Activated CD4-positive, alpha-beta memory T cell treated with anti-CD3 and anti-CD28 coated beads for 36 hours (primary cell): ENCODE measurements around the gene RASSF4. TPM values are rescaled to one million over a fixed set of nuclear protein-coding genes. Genes with fewer than 3 reads are reported as not detected.

Experiments
- CTCF ChIA-PET: fragments of 350-600 bp; sonication (Branson Sonifier 250); formaldehyde crosslinking; loops from one replicate; lab custom pipeline; 2021; ENCODE audit warnings: antibody characterized with exemption, inconsistent platforms; lab: Charles Lee
- POLR2A ChIA-PET: fragments of 350-600 bp; sonication (Branson Sonifier 250); formaldehyde crosslinking; loops from one replicate; lab custom pipeline; 2021; ENCODE audit warnings: antibody characterized with exemption; lab: Charles Lee
- DNase-seq: peaks from one replicate; pipeline ENCODE4 v3.0.0-alpha.2; 2020
- H3K27ac Mint-ChIP-seq: one replicate; pipeline ENCODE4 v1.8.0; 2021; ENCODE audit warnings: mixed read lengths
- H3K27me3 Mint-ChIP-seq: one replicate; pipeline ENCODE4 v1.8.0; 2021; ENCODE audit warnings: mixed read lengths
- H3K36me3 Mint-ChIP-seq: one replicate; pipeline ENCODE4 v1.8.0; 2021; ENCODE audit warnings: mixed read lengths
- H3K4me1 Mint-ChIP-seq: one replicate; pipeline ENCODE4 v1.8.0; 2021; ENCODE audit warnings: low read depth, mixed read lengths
- H3K4me3 Mint-ChIP-seq: one replicate; pipeline ENCODE4 v1.8.0; 2021; ENCODE audit warnings: mild to moderate bottlenecking, mixed read lengths
- H3K9me3 Mint-ChIP-seq: one replicate; pipeline ENCODE4 v1.8.0; 2021; ENCODE audit warnings: mixed read lengths
- intact Hi-C: fragments of 100-400 bp; cut with micrococcal nuclease; formaldehyde crosslinking; loops from one replicate; pipeline ENCODE4 v1.15.1; 2023
- total RNA-seq, 2 experiments: library from RNA; stranded (reverse); gene quantifications; one replicate each; pipeline ENCODE4 v1.2.3, GENCODE V29; 2021

RASSF4 gene
- total RNA-seq, 2 experiments from 2014 or later: 0.77 to 1.1 TPM

DNA sequence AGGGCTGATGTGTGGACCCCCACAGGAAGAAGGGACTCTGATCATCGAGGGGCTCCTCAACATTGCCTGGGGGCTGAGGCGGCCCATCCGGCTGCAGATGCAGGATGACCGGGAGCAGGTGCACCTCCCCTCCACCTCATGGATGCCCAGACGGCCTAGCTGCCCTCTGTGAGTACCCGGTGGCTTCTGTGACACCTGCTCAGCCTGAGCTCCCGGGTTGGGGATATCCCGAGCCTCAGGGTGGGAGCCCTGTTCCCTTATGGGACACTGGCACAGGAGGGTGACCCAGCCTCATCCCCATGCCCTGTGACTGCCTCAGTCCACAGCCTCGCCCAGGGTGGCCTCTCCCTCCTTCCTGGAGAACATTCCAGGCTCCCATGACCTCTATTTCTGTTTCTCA is 22.9 kb downstream of the RASSF4 start:
- Mint-ChIP-seq H3K4me3 (no peak overlapping the region), H3K36me3 (no peaks in the 10 kb centered on the region), H3K9me3 (no peaks in the 10 kb centered on the region), H3K27me3 (no peaks in the 10 kb centered on the region), H3K4me1 (no peaks in the 10 kb centered on the region), H3K27ac (no peak overlapping the region)
- DNase-seq: no peak
- ChIA-PET CTCF (no interaction called here), POLR2A (no interaction called here)
- intact Hi-C loops: no loop called here

DNA sequence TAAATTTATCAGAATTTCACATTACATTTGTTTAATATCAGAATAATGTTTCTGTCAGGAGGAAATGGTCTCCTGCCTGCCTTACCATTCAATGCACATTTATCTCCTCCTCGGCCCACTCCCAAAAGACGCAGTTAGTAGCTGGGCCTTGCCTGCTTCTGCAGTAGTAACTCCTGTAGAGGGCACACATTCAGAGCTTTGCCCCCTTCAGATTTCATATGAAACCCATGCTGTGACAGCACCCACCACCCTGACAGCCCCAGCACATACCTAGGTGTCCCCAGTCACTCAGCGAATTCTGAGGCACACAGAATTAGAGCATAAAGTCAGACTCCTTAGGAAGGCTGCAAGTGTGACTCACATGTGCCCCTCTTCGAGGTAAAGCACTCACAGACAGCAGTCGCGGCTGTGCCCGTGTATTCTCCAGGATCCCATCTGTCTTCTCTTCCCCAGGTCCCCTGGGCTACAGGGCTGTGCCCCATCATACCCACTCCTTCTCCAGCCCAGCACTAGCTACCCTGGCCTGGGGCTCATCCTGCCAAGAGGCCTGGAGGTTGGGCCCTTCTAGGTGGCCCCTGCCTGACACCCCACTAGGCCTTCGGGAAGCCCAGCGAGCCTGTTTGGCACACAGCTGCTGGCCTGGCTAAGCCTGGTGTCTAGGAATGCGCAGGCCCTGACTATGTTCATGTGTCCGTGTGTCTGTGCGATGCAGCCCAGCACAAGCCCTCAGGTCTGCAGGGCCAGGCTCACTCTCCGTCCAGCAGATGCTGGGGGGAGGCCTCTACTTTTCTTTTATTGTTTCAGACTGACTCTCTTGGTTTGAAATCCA is 23.7 kb downstream of the RASSF4 start:
- no peaks in the 10 kb centered on the region for H3K36me3 Mint-ChIP-seq
- intact Hi-C loops: no loop called here
- POLR2A ChIA-PET: no interaction called here

DNA sequence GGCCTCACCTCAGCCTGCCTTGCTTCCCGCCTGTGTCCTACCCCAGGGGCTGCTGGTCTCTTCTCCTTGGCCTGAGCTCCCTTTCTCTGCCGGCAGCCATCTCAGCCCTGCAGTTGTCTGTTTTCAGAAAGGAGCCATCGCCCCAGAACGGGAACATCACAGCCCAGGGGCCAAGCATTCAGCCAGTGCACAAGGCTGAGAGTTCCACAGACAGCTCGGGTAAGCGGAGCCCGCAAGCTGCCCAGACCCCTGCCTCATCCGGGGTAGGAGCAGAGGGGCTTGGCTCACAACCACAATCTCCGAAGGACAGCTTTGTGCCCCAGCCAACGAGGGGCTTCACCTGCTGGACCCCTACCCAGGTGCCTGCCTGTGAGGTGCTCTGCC is 24.3 kb downstream of the RASSF4 start:
- no peak for DNase-seq
- Mint-ChIP-seq H3K4me1 (no peaks in the 10 kb centered on the region), H3K36me3 (no peaks in the 10 kb centered on the region), H3K4me3 (no peak overlapping the region), H3K27me3 (peaks cover 2% of the 10 kb centered on the region), H3K9me3 (no peaks in the 10 kb centered on the region), H3K27ac (no peak overlapping the region)
- CTCF ChIA-PET: no interaction called here
- POLR2A ChIA-PET: no interaction called here
- intact Hi-C loops: no loop called here

More for the DNA sequence above, 23.7 kb downstream of the RASSF4 start:
- Mint-ChIP-seq H3K9me3 (no peaks in the 10 kb centered on the region), H3K27ac (no peak overlapping the region), H3K4me1 (no peaks in the 10 kb centered on the region), H3K27me3 (no peaks in the 10 kb centered on the region), H3K4me3 (no peak overlapping the region)
- no peak for DNase-seq
- CTCF ChIA-PET: no interaction called here

DNA sequence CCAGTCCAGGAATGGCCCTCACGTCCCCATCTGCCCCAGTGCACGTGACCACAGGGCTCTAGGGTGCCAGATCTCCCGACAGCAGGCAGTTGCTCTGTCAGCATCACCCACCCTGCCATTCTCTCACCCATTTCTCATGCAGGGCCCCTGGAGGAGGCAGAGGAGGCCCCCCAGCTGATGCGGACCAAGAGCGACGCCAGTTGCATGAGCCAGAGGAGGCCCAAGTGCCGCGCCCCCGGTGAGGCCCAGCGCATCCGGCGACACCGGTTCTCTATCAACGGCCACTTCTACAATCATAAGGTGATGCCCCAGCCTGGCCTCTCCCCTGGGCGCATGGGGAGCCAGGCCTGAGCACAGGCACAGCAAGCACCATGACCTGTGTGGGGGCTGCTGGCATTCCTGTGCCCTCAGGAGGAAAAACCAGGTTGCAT is 25.1 kb downstream of the RASSF4 start:
- no peak for DNase-seq
- Mint-ChIP-seq H3K4me1 (no peaks in the 10 kb centered on the region), H3K27me3 (peaks cover 2% of the 10 kb centered on the region), H3K27ac (no peak overlapping the region), H3K4me3 (no peak overlapping the region), H3K9me3 (no peaks in the 10 kb centered on the region), H3K36me3 (no peaks in the 10 kb centered on the region)
- ChIA-PET POLR2A (no interaction called here), CTCF (interaction anchor here (1.1 kb wide), 1 partner anchor 52 kb away, joined by 3 read pairs; no protein-coding TSS in a partner anchor)
- intact Hi-C loops: no loop called here

- ChIA-PET POLR2A (no interaction called here), CTCF (interaction anchor here (1.1 kb wide), 1 partner anchor 52 kb away, joined by 3 read pairs; no protein-coding TSS in a partner anchor)
- Mint-ChIP-seq H3K27ac (no peak overlapping the region), H3K4me1 (no peaks in the 10 kb centered on the region), H3K36me3 (no peaks in the 10 kb centered on the region), H3K4me3 (no peak overlapping the region), H3K9me3 (no peaks in the 10 kb centered on the region), H3K27me3 (peaks cover 2% of the 10 kb centered on the region)
- intact Hi-C loops: no loop called here
- DNase-seq: no peak
Measured at GRCh38 chr10:44985175-44985681, 25.6 kb downstream of the RASSF4 start.

- intact Hi-C loops: no loop called here
- CTCF ChIA-PET: no interaction called here
- Mint-ChIP-seq H3K36me3 (no peaks in the 10 kb centered on the region), H3K27me3 (peaks cover 2% of the 10 kb centered on the region), H3K27ac (no peak overlapping the region), H3K4me3 (no peak overlapping the region), H3K4me1 (no peaks in the 10 kb centered on the region), H3K9me3 (no peaks in the 10 kb centered on the region)
- POLR2A ChIA-PET: no interaction called here
- DNase-seq: no peak
Measured at GRCh38 chr10:44986179-44986578, 26.6 kb downstream of the RASSF4 start.

- Mint-ChIP-seq H3K4me1 (no peaks in the 10 kb centered on the region), H3K4me3 (no peak overlapping the region), H3K27ac (no peak overlapping the region), H3K36me3 (no peaks in the 10 kb centered on the region), H3K9me3 (no peaks in the 10 kb centered on the region), H3K27me3 (peaks cover 2% of the 10 kb centered on the region)
- intact Hi-C loops: no loop called here
- POLR2A ChIA-PET: no interaction called here
- DNase-seq: no peak
- CTCF ChIA-PET: no interaction called here
Measured at GRCh38 chr10:44986670-44987069, 27.1 kb downstream of the RASSF4 start.

DNA sequence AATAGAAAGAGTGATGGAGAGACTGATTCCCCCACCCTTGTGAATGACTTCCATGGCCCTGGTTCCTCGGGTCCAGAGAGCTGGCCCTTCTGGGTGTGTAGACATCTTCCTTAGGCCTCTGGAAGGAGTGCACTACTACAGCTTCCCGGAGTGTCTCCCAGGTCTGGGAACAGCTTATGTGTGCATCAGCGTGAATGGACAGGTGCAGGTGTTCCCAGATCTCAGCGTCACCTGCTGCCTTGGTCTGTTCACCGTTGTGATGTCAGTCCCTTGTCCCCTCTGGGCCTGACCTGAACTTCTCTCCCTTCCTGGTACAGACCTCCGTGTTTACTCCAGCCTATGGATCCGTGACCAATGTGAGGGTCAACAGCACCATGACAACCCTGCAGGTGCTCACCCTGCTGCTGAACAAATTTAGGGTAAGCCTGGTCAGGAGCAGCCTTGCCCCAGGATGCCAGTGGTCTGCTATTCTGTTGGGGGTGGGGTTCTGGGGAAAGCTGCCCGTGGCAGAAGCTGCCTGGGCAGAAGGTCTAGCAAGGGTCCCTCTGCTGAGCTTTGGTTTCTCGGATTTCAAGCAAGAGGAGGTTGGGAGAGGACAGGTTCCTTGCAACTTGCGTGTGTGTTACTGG is 29.5 kb downstream of the RASSF4 start:
- no peak overlapping the region for H3K27ac Mint-ChIP-seq
- no peaks in the 10 kb centered on the region for H3K9me3 Mint-ChIP-seq
- CTCF ChIA-PET: interaction anchor here (0.7 to 1.0 kb wide), 2 partner anchors 15 to 17 kb away, joined by 3 read pairs; no protein-coding TSS in a partner anchor
- no peaks in the 10 kb centered on the region for H3K4me1 Mint-ChIP-seq
- no peaks in the 10 kb centered on the region for H3K36me3 Mint-ChIP-seq
- peaks cover 2% of the 10 kb centered on the region for H3K27me3 Mint-ChIP-seq
- no peak overlapping the region for H3K4me3 Mint-ChIP-seq
- DNase-seq: peak; percentile 3
- POLR2A ChIA-PET: no interaction called here
- intact Hi-C loops: no loop called here

DNA sequence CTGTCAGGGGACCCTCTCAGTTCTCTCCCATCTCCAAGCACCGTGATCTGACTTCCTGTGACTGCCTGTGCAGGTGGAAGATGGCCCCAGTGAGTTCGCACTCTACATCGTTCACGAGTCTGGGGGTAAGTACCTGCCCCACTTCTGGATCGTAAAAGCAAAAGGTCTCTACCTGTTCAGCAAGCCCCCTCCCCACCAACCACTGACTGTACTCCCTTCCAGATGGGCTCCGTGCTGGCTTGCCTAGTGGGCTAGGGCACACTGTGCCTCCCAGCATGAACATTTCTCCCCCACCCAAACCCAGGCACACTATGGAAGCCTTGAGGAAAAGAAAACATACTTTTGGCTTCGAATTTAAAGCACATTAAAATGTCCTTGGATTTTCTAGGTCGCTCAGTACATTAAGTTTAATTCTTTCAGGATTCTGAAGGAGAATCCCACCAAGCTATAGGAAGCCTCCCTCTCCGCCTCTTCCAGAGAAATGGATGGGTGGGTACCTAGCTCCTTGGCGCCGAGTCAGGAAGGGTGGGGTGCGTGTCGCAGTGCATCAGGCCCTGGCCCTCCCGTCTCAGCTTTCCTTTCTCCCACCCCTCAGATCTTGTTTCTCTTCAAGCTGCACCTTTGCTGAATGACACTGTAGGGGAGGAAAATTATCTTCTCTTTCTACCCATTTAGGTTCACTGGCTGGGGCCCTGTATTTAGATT is 30.1 kb downstream of the RASSF4 start:
- intact Hi-C loops: no loop called here
- H3K27ac Mint-ChIP-seq: no peak overlapping the region
- no peak overlapping the region for H3K4me3 Mint-ChIP-seq
- ChIA-PET POLR2A (no interaction called here), CTCF (interaction anchor here (0.7 to 2.2 kb wide), 2 partner anchors 15 to 57 kb away, joined by 3 to 7 read pairs; no protein-coding TSS in a partner anchor)
- no peak for DNase-seq
- H3K4me1 Mint-ChIP-seq: no peaks in the 10 kb centered on the region
- H3K9me3 Mint-ChIP-seq: no peaks in the 10 kb centered on the region
- no peaks in the 10 kb centered on the region for H3K36me3 Mint-ChIP-seq
- peaks cover 2% of the 10 kb centered on the region for H3K27me3 Mint-ChIP-seq

- Mint-ChIP-seq H3K27ac (no peak overlapping the region), H3K9me3 (no peaks in the 10 kb centered on the region), H3K4me3 (no peak overlapping the region), H3K36me3 (no peaks in the 10 kb centered on the region), H3K4me1 (peaks cover 3% of the 10 kb centered on the region), H3K27me3 (peaks cover 2% of the 10 kb centered on the region)
- peak; percentile 8 for DNase-seq
- POLR2A ChIA-PET: no interaction called here
- intact Hi-C loops: no loop called here
- CTCF ChIA-PET: interaction anchor here (2.2 kb wide), 1 partner anchor 57 kb away, joined by 7 read pairs; no protein-coding TSS in a partner anchor
Measured at GRCh38 chr10:44990302-44990655, 30.7 kb downstream of the RASSF4 start.

- intact Hi-C loops: no loop called here
- Mint-ChIP-seq H3K27ac (no peak overlapping the region), H3K27me3 (peaks cover 2% of the 10 kb centered on the region), H3K4me1 (peaks cover 10% of the 10 kb centered on the region), H3K36me3 (no peaks in the 10 kb centered on the region), H3K9me3 (no peaks in the 10 kb centered on the region), H3K4me3 (no peak overlapping the region)
- CTCF ChIA-PET: interaction anchor here (2.2 kb wide), 1 partner anchor 58 kb away, joined by 7 read pairs; no protein-coding TSS in a partner anchor
- POLR2A ChIA-PET: no interaction called here
- DNase-seq: peak; percentile 5
Measured at GRCh38 chr10:44990965-44991364, 31.4 kb downstream of the RASSF4 start.

DNA sequence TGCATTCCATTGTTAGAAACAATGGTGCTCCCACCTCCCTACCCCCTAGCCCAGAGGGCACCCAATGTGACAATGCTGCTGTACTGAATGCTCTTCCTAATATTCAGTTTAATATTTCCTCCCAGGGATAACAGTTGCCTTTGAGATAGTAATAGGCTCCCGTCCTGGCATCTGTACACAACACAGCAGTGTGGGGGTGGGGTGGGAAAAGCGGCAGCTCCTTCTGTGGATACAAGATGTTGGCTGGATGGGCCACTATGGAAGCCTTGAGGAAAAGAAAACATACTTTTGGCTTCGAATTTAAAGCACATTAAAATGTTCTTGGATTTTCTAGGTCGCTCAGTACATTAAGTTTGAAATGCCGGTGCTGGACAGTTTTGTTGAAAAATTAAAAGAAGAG is 32.0 kb downstream of the RASSF4 start:
- H3K4me1 Mint-ChIP-seq: peaks cover 10% of the 10 kb centered on the region
- ChIA-PET POLR2A (no interaction called here), CTCF (interaction anchor here (2.2 kb wide), 1 partner anchor 58 kb away, joined by 7 read pairs; no protein-coding TSS in a partner anchor)
- intact Hi-C loops: no loop called here
- peaks cover 2% of the 10 kb centered on the region for H3K27me3 Mint-ChIP-seq
- no peak overlapping the region for H3K27ac Mint-ChIP-seq
- H3K9me3 Mint-ChIP-seq: no peaks in the 10 kb centered on the region
- no peaks in the 10 kb centered on the region for H3K36me3 Mint-ChIP-seq
- no peak overlapping the region for H3K4me3 Mint-ChIP-seq
- no peak for DNase-seq
